GM13977 (cell line): Measurements from ENCODE around the gene HMGCS1.

Experiments used
- DNase-seq: peaks from one replicate; pipeline ENCODE4 v3.0.0; 2012; ENCODE audit warnings: low spot score
- CTCF ChIP-seq: IDR thresholded peaks from 2 replicates; pipeline ENCODE4 v1.5.1; 2012; ENCODE audit warnings: mild to moderate bottlenecking, control low read depth; ENCODE audit not compliant: insufficient read depth; ENCODE audit errors: extremely low read depth, missing control alignments
- in situ Hi-C: fragments of 300-500 bp; cut with MboI; formaldehyde crosslinking; loops from one replicate; pipeline ENCODE4 v1.12.0; 2022; ENCODE audit warnings: low sequenced_read_pairs, low pct_unique_long_range_greater_than_20kb, mixed read lengths, inconsistent platforms; ENCODE audit not compliant: unreplicated experiment

The HMGCS1 gene

GRCh38 chr5:43305948-43306565 is 7.2 kb downstream of the HMGCS1 start:
- in situ Hi-C loops, result loop anchor here (10.0 kb wide), 1 partner anchor 181 kb away; the partner anchor contains the start of gene ZNF131
- DNase-seq, result peak; percentile 23
- TF ChIP-seq CTCF, result peak; percentile 54

- in situ Hi-C loops, result loop anchor here (10.0 kb wide), 1 partner anchor 180 kb away; the partner anchor contains the start of gene ZNF131
- DNase-seq, result no peak
- no peak for TF ChIP-seq CTCF
Measured at GRCh38 chr5:43304525-43304924, 8.7 kb downstream of the HMGCS1 start.

- in situ Hi-C loops, result loop anchor here (10.0 kb wide), 1 partner anchor 178 kb away; the partner anchor contains the start of gene ZNF131
- no peak for TF ChIP-seq CTCF
- no peak for DNase-seq
Measured at GRCh38 chr5:43303242-43303641, 10.0 kb downstream of the HMGCS1 start.

GRCh38 chr5:43302481-43302880 is 10.7 kb downstream of the HMGCS1 start:
- in situ Hi-C loops, result loop anchor here (10.0 kb wide), 1 partner anchor 178 kb away; the partner anchor contains the start of gene ZNF131
- TF ChIP-seq CTCF, result no peak
- no peak for DNase-seq

- DNase-seq, result no peak
- in situ Hi-C loops, result loop anchor here (10.0 kb wide), 1 partner anchor 177 kb away; the partner anchor contains the start of gene ZNF131
- no peak for TF ChIP-seq CTCF
Measured at GRCh38 chr5:43301653-43302091, 11.5 kb downstream of the HMGCS1 start.

- in situ Hi-C loops, result loop anchor here (10.0 kb wide), 1 partner anchor 175 kb away; the partner anchor contains the start of gene ZNF131
- no peak for DNase-seq
- TF ChIP-seq CTCF, result no peak
Measured at GRCh38 chr5:43300112-43300511, 13.1 kb downstream of the HMGCS1 start.
